ENCODE data around the gene RAB31.

The RAB31 gene

GRCh38 chr18:9787712-9788111 lies 79.6 kb downstream of the RAB31 start:
- DNase-seq (ENCODE audit: low read depth in 1 of 2, low spot score in 1 of 2) = no peak

DNA sequence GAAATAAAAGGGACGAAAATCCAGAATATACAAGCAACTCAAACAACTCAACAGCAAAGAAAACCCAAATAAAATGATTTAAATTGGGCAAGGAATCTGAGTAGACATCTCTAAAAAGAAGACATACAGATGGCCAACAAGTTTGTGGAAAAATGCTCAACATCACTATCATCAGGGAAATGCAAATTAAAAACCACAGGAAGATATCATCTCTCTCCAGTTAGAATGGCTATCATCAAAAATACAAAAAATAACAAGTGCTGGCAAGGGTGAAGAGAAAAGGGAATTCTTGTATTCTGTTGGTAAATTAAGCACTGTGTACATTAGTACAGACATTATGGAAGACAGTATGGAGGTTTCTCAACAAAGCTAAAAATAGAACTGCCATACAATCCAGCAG lies 80.0 kb downstream of the RAB31 start:
- DNase-seq (ENCODE audit: low read depth in 1 of 2, low spot score in 1 of 2) = no peak

- DNase-seq (ENCODE audit: low read depth in 1 of 2, low spot score in 1 of 2) = no peak
Observed at GRCh38 chr18:9788860-9789259, 80.8 kb downstream of the RAB31 start.

DNA sequence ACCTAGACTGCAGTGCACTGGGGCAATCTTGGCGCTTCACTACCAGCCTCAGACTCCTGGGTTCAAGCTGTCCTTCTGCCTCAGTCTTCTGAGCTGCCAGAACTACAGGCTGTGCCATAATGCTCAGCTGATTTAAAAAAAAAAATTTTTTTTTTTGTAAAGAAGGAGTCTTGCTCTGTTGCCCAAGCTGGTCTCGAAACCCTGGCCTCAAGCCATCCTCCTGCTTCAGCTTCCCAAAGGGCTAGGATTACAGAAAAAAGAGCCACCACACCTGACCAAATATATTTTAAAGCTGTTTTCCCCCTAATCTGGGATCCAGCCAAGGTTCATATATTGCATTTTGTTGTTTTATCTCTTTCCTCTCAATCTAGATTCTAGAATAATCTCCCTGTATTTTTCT lies 82.2 kb downstream of the RAB31 start:
- DNase-seq (ENCODE audit: low read depth in 1 of 2, low spot score in 1 of 2) = no peak

DNA sequence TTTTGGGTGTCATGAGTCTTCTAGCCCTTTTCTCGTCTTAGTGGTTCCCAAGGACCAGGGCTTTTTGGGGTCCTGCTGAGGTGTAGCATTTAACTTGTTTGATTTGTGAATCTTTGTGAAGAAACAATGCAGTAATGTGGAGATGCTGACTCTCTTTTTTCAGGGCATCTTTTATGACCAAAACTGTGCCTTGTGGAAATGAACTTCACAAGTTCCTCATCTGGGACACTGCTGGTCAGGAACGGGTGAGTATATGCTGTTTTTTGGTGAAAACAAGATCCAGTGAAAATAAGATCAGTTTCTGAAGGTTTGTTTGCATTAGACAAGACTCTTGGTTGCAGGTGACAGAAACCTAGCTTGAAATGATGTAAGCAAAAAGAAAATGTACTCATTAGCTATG lies 83.9 kb downstream of the RAB31 start:
- DNase-seq (ENCODE audit: low read depth in 1 of 2, low spot score in 1 of 2) = no peak

DNA sequence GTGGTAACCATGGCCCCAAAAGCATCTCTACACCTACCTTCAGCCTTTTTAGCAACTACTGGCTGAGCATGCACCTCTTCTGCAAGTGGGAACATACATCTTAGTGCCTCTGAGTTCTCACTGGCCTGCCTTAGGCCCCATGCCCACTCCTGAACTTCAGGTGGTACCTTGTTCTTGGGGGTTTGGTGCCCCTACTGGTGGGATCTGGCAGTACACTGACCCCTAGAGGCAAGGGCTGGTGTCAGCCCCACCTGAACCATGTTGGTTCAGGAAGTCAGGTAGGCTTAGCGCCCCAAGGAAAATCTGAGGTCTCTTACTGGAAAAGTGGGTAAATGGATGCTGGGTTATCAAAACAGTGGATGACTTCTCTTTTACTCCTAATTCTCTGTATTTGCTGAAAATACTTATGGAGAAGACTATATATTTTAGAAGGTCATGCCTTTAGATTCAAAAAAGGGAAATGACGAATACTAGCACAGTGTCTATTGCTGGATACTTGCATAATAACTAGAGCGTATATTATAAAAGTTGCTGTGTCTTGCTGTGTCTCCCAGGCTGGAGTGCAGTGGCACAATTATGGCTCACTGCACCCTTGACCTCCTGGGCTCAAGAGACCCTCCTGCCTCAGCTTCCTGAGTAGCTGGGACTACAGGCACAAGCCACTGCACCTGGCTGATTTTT lies 84.6 kb downstream of the RAB31 start:
- DNase-seq (ENCODE audit: low read depth in 1 of 2, low spot score in 1 of 2) = no peak

DNA sequence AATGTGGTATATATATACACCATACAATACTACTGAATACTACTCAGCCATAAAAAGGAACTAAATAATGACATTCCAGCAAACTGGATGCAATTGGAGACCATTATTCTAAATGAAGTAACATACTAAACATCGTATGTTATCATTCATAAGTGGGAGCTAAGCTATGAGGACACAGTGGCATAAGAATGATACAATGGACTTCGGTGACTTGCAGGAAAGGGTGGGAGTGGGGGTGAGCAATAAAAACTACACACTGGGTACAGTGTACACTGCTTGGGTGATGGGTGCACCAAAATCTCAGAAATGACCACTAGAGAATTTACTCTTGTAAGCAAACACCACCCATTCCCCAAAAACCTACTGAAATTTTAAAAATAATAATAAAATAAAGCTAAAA lies 87.9 kb downstream of the RAB31 start:
- no peak for DNase-seq (ENCODE audit: low read depth in 1 of 2, low spot score in 1 of 2)

GRCh38 chr18:9796935-9797549 lies 88.9 kb downstream of the RAB31 start:
- DNase-seq (ENCODE audit: low read depth in 1 of 2, low spot score in 1 of 2) = no peak

GRCh38 chr18:9802175-9803062 lies 94.3 kb downstream of the RAB31 start:
- DNase-seq (ENCODE audit: low read depth in 1 of 2, low spot score in 1 of 2) = no peak

DNA sequence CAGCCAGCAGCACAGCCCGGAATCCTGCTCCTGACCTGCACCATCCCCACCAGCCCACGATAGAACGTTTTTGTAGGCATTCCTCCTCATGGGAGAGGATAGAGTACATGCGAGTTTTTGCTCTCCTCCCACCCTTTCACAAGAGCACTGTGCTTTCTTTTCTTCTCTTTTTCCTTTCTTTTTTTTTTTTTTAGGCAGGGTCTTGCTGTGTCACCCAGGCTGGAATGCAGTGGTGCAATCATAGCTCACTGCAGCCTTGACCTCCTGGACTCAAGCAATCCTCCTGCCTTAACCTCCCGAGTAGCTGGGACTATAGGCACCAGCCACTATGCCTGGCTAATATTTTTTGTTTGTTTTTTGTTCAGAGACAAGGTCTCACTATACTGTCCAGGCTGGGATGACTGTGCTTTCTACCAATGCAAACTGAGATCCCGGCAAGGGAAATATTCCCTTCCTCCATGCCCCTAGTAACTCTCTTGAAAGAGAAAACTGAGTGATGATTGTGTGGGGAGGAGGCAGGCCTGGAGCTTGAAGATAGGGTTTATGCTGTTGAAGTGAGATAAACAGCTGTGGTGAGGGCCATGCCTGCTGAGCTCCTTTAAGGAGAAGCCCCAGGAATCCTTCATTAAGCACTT lies 95.1 kb downstream of the RAB31 start:
- no peak for DNase-seq (ENCODE audit: low read depth in 1 of 2, low spot score in 1 of 2)

- DNase-seq (ENCODE audit: low read depth in 1 of 2, low spot score in 1 of 2) = no peak
Observed at GRCh38 chr18:9803698-9804516, 95.8 kb downstream of the RAB31 start.

GRCh38 chr18:9804517-9805104 lies 96.5 kb downstream of the RAB31 start:
- DNase-seq (ENCODE audit: low read depth in 1 of 2, low spot score in 1 of 2) = no peak

GRCh38 chr18:9806905-9807304 lies 98.8 kb downstream of the RAB31 start:
- DNase-seq (ENCODE audit: low read depth in 1 of 2, low spot score in 1 of 2) = no peak

DNA sequence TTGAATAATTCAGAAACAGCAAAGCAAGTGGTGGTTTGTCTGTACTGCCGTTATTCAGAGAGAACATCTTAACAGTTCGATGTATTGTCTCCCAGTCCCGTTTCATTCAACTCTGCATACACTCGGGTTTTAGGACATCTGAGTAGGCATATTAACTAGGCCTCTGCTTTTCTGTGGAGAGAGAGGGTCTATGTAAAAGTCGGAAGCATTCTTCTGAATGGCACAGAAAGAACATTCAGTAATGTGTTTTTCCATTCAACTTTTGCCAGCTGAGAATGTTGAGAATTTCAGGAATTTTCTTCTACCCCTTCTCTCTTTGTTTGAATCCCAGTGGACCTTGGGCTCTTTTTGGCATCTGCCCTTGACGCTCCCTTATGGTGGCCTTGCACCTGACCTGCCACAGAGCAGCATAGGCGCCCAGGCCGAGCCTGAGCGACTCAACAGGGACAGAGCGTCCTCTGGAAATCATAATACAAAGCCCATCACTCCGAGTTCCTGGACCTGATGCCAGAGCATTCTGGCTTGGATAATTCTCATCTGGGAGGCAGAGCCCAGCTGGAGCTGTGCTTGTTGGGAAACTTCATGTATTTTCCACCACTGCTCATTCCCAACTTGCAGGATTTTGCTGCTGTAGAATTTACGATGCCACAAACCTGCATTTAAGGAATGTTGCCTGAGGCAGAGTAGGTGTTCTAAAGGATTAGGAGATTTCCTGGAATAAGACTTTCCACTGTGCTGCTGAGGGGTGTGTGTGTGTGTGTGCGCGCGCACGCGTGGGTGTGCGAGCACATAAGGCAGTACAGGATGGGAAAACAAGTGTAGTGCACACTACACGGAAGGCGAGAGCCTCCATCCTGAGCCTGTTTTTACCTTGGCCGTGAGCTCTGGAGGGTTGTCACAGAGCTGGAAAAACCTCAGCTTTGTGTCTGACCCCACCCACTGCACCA lies 100.5 kb downstream of the RAB31 start:
- no peak for DNase-seq (ENCODE audit: low read depth in 1 of 2, low spot score in 1 of 2)

DNA sequence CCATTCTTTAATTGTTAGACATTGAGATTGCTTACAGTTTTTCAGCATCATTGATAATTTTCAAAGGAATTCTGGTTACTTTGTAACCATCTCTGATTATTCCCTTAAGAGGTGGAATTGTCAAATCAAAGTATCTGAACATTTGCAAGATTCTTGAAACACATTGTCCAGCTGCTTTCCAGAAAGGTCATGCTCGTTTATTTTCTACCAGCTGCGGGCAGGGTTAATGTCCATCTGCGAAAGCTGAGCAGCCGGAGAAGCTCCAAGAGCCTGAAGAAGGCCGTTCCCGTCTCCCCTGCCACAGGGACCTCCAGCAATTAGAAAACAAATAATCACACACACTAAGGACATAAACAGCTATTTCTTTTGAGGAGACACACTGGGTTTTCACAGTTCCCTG lies 101.6 kb downstream of the RAB31 start:
- DNase-seq (ENCODE audit: low read depth in 1 of 2, low spot score in 1 of 2) = no peak

DNA sequence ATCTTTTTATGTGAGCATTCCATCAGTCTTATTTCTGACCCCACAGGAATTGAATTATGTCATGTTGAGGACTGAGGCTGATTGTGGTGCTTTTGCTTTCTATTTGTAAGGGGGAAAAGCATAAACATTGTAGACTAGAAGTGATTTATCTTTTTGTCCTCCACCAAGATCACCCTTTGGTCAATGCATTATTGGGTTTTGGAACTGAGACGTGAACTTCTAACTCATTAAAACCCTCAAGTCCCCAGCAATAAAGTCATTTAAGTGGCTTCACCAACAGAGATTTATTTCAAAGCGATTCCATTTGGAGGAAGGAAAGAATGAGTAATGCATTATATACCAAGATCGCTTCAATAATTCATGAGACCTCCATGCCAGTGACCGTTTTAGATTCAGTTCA lies 102.2 kb downstream of the RAB31 start:
- DNase-seq (ENCODE audit: low read depth in 1 of 2, low spot score in 1 of 2) = no peak

DNA sequence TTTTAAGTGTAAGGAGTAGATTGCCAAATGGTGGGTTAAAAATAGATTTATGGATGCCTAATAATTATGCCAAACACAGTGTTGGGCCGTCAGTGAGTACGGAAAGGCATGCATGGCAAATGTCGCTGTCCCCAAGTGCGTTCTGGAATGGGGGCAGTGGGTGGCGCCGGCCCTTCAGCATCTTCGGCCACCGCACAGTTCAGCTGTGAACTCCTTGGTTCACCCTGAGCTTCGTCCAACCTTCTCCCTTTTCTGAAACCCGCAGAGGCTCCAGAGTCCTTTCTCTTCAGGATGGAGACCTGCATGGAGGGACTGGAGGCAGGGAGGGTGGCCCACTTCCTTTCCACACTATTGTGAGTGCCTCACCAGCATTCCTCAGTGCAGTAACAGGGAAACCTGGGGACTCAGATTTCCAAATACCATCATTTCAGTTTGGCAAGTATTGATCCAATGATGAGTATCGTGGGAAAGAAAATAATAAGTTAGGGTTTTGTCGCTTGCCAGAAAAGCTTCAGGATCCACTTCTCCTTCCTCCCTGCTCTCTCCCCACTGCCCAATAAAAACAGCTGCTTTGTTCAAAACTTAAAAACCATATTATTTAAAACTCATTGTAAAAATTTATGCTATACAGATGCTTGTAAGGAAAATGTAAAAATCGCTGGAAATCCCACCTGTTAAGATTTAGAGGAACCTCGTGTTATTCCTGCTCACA lies 103.0 kb downstream of the RAB31 start:
- DNase-seq (ENCODE audit: low read depth in 1 of 2, low spot score in 1 of 2) = no peak

GRCh38 chr18:9811978-9812377 lies 103.9 kb downstream of the RAB31 start:
- no peak for DNase-seq (ENCODE audit: low read depth in 1 of 2, low spot score in 1 of 2)

- DNase-seq (ENCODE audit: low read depth in 1 of 2, low spot score in 1 of 2) = no peak
Observed at GRCh38 chr18:9814431-9814830, 106.3 kb downstream of the RAB31 start.

Measured in stimulated activated CD4-positive, alpha-beta T cell treated with anti-CD3 and anti-CD28 coated beads, Interleukin-15, amount 100 ng/mL, for 1 hour (primary cell).